Measurements from ENCODE around the gene PON3.

- TF ChIP-seq CTCF (conservative IDR thresholded peaks at IDR 0.05; ENCODE audit: low read depth, low read length) = no peak
- TF ChIP-seq MXI1 (IDR thresholded peaks at IDR 0.05; ENCODE audit: borderline replicate concordance, low read depth, low read length) = no peak
- TF ChIP-seq NFE2L2 (IDR thresholded peaks at IDR 0.05; ENCODE audit: low read depth, low read length) = no peak
Measured at GRCh38 chr7:95316588-95316987, 79.6 kb downstream of the PON3 start.

Measured in IMR-90 (cell line).